ENCODE data around the gene MACF1.

Gene MACF1

GRCh38 chr1:39359028-39359570 is 154.6 kb downstream of the MACF1 start:
- no peak for DNase-seq (ENCODE audit: low read depth in 2 of 2)

GRCh38 chr1:39360731-39361130 is 156.2 kb downstream of the MACF1 start:
- no peak for DNase-seq (ENCODE audit: low read depth in 2 of 2)

DNA sequence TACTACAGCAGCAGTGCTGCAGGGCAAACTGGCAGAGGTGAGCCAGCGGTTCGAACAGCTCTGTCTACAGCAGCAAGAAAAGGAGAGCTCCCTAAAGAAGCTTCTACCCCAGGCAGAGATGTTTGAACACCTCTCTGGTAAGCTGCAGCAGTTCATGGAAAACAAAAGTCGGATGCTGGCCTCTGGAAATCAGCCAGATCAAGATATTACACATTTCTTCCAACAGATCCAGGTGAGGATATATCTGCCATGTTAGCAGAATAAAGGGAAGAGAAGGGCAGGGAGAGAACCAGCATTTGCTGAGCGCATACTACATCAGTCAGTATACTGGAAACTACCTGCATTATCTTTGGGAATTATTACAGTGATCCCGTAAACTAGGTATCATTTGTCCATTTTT is 157.0 kb downstream of the MACF1 start:
- no peak for DNase-seq (ENCODE audit: low read depth in 2 of 2)

DNA sequence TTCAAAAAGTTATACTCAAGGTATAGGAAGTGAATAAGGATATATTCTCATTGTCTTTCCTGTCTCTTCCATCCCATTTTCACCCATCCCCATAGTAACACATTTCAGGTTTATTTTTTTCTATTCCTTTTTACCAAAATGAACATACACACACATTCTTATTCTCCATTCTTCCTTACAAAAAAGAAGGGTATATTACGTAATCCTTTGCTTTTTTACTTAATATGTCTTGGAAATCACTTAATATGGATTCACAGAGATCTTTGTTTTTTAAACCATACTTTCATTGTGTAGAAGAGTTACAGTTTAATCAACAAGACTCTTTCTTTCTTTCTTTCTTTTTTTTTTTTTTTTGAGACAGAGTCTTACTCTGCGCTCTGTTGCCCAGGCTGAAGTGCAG is 158.8 kb downstream of the MACF1 start:
- DNase-seq (ENCODE audit: low read depth in 2 of 2): no peak

DNA sequence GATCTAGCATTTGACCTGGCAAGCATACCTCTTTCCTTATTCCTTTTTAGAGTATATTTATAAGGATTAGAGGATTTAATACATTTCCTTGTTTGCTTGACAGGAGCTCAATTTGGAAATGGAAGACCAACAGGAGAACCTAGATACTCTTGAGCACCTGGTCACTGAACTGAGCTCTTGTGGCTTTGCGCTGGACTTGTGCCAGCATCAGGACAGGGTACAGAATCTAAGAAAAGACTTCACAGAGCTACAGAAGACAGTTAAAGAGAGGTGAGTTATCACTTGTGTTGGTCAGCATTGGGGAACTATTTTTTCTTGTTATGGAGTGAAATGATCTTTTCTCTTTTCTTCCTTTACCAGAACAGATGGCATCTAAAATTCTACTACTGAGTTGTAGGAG is 163.6 kb downstream of the MACF1 start:
- no peak for DNase-seq (ENCODE audit: low read depth in 2 of 2)

- DNase-seq (ENCODE audit: low read depth in 2 of 2): no peak
These were observed 165.1 kb downstream of the MACF1 start for GRCh38 chr1:39369565-39369964.

- DNase-seq (ENCODE audit: low read depth in 2 of 2): no peak
These were observed 166.1 kb downstream of the MACF1 start for GRCh38 chr1:39370602-39371001.

DNA sequence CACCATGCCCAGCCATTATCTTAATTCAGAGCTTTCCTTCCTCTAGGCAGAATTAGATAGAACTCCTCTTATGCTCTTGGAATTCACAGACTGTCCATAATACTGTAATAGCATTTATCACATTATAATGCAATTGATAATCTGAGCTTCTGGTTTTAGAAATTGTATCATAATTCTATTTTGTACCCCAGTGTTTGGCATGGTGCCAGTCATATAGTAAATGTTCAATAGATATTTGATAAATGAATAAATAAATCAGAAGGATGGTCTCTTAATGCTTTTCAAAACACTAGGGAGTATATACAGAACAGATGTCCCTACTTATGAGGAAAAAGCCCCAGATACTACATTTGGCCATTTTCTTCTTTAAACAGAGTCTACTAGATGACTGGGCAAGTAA is 167.6 kb downstream of the MACF1 start:
- DNase-seq (ENCODE audit: low read depth in 2 of 2): no peak

GRCh38 chr1:39376656-39377055 is 172.2 kb downstream of the MACF1 start:
- DNase-seq (ENCODE audit: low read depth in 2 of 2): no peak

DNA sequence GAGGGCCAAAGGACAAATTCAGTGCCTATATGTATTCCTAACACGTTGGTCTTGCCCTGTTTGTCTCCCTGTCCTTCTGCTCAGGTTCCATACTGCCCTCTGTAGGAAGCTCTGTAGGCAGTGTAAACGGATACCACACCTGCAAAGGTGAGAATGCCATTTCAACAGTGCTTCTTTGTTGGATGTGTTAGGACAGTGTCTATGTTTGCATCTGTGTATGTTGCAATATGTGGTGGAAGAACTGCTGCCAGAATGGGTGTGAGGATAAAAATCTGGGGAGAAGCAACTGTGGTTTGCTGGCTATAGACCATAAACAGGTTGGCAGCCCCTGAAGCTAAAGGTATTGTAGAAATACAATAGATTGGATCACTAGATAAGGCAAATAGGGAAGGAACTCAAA is 173.9 kb downstream of the MACF1 start:
- DNase-seq (ENCODE audit: low read depth in 2 of 2): no peak

DNA sequence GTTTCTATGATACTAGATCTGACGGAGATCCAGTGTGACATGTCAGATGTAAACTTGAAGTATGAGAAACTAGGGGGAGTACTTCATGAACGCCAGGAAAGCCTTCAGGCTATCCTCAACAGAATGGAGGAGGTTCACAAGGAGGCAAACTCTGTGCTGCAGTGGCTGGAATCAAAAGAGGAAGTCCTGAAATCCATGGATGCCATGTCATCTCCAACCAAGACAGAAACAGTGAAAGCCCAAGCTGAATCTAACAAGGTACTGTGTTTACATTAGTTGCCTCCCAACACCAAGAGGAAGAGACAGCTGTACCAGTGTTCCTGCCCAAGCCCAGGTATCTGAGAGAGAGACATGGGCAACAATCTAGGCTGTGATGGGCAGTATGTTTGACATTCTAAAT is 174.7 kb downstream of the MACF1 start:
- no peak for DNase-seq (ENCODE audit: low read depth in 2 of 2)

GRCh38 chr1:39380036-39380435 is 175.5 kb downstream of the MACF1 start:
- no peak for DNase-seq (ENCODE audit: low read depth in 2 of 2)

DNA sequence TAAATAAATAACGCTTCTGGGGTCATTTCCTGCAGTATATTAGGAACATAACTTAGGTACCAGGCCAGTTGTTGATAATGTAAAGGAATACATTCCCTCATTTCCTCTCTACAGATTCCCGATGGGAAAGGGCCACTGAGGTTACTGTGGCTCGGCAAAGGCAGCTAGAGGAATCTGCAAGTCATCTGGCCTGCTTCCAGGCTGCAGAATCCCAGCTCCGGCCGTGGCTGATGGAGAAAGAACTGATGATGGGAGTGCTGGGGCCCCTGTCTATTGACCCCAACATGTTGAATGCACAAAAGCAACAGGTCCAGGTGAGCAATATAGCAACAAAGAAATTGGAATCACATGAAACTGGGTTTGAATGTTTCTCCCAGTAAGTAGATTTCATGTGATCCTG is 177.3 kb downstream of the MACF1 start:
- DNase-seq (ENCODE audit: low read depth in 2 of 2): no peak

GRCh38 chr1:39384305-39384704 is 179.8 kb downstream of the MACF1 start:
- no peak for DNase-seq (ENCODE audit: low read depth in 2 of 2)

DNA sequence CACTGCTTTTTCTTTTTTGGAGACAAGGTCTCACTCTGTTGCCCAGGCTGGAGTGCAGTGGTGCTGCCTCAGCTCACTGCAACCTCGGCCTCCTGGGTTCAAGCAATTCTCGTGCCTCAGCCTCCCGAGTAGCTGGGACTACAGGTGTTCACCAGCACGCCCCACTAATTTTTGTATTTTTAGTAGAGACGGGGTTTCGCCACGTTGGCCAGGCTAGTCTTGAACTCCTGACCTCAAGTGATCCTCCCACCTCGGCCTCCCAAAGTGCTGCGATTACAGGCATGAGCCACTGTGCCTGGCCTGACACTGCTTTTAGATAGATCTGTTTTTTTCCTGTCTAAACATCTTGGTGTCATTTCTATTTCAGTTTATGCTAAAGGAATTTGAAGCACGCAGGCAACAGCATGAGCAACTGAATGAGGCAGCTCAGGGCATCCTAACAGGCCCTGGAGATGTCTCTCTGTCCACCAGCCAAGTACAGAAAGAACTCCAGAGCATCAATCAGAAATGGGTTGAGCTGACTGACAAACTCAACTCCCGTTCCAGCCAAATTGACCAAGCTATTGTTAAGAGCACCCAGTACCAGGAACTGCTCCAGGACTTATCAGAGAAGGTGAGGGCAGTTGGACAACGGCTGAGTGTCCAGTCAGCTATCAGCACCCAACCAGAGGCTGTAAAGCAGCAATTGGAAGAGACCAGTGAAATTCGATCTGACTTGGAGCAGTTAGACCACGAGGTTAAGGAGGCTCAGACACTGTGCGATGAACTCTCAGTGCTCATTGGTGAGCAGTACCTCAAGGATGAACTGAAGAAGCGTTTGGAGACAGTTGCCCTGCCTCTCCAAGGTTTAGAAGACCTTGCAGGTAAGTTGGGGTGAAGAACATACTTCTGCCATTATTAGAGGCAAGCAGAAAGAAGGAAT is 180.8 kb downstream of the MACF1 start:
- no peak for DNase-seq (ENCODE audit: low read depth in 2 of 2)

- no peak for DNase-seq (ENCODE audit: low read depth in 2 of 2)
These were observed 182.5 kb downstream of the MACF1 start for GRCh38 chr1:39386997-39387396.

DNA sequence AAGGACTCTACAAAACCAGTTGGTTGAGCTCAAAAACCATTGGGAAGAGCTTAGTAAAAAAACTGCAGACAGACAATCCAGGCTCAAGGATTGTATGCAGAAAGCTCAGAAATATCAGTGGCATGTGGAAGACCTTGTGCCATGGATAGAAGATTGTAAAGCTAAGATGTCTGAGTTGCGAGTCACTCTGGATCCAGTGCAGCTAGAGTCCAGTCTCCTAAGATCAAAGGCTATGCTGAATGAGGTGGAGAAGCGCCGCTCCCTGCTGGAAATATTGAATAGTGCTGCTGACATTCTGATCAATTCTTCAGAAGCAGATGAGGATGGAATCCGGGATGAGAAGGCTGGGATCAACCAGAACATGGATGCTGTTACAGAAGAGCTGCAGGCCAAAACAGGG is 183.0 kb downstream of the MACF1 start:
- DNase-seq (ENCODE audit: low read depth in 2 of 2): no peak

DNA sequence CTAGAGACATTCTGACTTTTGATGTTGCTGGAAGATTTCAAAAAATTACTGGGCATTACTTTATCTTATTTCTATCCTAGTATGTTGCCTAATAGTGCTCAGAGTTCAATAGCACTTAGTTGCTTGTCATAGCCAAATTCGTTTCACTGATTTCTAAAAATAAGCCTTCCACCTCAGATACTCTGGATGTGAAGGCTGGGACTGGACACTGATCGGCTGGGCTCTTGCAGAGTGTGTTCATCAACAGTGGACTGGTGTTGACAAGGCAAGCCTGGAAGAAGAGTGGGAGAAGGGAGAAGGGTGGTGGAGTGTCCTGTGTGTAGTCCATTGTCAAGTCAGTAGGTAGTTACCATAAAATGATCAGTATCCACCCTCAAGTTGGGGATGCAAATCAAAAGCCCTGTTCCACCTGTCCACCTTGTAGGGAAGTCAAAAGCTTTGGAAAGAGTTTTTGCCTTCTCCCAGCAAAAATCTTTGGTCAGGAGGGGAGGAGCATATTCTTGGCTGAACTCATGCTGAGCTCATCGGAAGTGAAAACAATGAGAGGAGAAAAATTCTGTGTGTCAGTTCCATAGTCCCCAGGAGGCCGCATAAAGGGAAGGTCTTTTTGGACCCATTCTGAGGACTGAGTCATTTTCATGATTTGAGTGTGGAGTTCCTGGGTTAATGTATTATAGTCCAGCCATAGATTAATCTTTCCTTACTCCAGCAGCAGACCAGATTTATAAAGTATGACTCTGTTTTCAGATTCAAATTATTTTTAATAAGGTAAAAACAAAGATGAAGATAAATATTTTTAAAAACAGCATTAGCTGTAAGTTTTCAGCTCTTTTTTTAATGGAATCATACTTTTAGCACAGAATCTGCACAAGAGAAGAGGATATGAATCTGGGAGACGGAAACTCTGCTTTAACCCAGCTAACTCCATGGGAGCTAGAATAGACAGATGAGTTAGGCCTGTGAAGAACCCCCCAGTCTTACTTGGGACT is 187.5 kb downstream of the MACF1 start:
- no peak for DNase-seq (ENCODE audit: low read depth in 2 of 2)

GRCh38 chr1:39392851-39393573 is 188.5 kb downstream of the MACF1 start:
- DNase-seq (ENCODE audit: low read depth in 2 of 2): no peak

- DNase-seq (ENCODE audit: low read depth in 2 of 2): no peak
These were observed 189.2 kb downstream of the MACF1 start for GRCh38 chr1:39393645-39394044.

DNA sequence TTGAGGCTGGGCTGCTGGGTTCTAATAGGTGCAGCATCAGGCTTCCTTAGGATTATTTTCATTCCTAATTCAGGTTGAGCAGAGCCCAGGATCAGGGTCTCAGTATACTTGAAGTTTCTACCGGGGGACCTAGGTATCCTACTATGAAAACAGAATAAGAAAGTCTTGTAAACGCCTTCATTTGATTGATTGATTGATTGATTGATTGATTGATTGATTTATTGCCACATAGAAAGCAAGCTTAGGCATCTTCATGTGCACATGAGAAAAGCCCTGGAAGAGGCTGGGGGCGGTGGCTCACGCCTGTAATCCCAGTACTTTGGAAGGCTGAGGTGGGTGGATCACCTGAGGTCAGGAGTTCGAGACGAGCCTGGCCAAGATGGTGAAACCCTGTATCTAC is 189.6 kb downstream of the MACF1 start:
- DNase-seq (ENCODE audit: low read depth in 2 of 2): no peak

DNA sequence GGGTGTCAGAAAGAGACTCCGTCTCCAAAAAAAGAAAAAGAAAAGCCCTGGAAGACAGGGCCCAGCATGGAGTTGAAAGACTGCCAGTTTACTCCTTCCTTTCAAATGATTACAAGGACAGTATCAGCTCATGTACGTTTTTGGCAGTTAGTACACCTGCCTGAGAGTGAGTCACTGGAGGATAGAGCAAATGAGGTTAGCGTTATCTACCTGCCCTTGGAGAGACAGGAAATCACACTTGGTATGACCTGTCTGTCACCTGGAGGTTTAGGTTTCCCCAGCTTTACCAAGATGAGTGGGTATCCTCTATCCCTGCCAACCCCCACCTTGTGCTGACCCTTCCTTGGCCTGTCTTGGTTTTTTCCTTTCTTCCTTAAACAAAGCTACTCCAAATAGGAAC is 190.1 kb downstream of the MACF1 start:
- DNase-seq (ENCODE audit: low read depth in 2 of 2): no peak

Measured in activated CD8-positive, alpha-beta memory T cell treated with anti-CD3 and anti-CD28 coated beads for 4 hours (primary cell).